OCI-LY7 (cell line): ENCODE measurements around the gene RHOJ.

ENCODE experiments used
- EZH2phosphoT487 ChIP-seq: fragments of 200-600 bp; sonication (generic); IDR thresholded peaks from 2 replicates; pipeline ENCODE4 v1.6.1; 2018; ENCODE audit warnings: low read depth, borderline replicate concordance, mild to moderate bottlenecking, mixed run types, antibody characterized with exemption, low read length, moderate library complexity, mixed read lengths
- TF ChIP-seq, protein P1 (sequence below): fragments of 200-600 bp; sonication (generic); conservative IDR thresholded peaks from 2 replicates; pipeline ENCODE4 v1.5.1; 2014; ENCODE audit warnings: mild to moderate bottlenecking, antibody characterized with exemption, low read length, moderate library complexity, mixed read lengths

DNA sequence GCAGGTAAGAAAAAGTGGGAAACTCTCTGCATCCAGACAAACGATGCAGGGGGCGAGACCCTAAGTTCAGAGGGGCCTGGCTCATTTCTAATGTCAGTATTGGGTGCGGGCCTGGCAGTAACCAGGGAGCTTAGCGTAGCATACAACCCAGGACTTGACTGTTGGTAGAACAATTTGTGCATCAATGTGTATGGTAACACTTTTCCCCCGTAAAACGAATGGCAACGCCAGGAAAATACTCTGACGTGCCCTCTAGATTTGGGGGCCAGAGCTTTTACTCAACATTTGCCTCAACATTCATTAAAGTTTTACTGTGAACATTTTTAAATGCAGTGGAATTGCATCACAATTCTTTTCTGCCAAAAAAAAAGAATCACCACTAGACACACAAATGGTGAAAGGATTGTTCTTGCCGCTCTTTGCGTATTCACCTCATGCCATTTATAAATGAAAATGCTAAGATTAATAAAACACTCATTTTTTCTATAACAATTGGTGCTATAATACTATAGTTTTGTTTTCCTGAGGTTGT lies 867 bp downstream of the RHOJ start:
- TF ChIP-seq EZH2phosphoT487, result no peak
- TF ChIP-seq, protein P1, sequence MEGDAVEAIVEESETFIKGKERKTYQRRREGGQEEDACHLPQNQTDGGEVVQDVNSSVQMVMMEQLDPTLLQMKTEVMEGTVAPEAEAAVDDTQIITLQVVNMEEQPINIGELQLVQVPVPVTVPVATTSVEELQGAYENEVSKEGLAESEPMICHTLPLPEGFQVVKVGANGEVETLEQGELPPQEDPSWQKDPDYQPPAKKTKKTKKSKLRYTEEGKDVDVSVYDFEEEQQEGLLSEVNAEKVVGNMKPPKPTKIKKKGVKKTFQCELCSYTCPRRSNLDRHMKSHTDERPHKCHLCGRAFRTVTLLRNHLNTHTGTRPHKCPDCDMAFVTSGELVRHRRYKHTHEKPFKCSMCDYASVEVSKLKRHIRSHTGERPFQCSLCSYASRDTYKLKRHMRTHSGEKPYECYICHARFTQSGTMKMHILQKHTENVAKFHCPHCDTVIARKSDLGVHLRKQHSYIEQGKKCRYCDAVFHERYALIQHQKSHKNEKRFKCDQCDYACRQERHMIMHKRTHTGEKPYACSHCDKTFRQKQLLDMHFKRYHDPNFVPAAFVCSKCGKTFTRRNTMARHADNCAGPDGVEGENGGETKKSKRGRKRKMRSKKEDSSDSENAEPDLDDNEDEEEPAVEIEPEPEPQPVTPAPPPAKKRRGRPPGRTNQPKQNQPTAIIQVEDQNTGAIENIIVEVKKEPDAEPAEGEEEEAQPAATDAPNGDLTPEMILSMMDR, result no peak
